Endothelial cell of umbilical vein (primary cell): ENCODE data around the gene RASGRF2. TPM values are rescaled to one million over a fixed set of nuclear protein-coding genes. Genes with fewer than 3 reads are reported as not detected.

Experiments used
- BruUV-seq: library from RNA; stranded (reverse); fragments of 400-500 nt; replicated peaks from 2 replicates; lab custom pipeline; 2021; lab: Mats Ljungman, UMichigan
- CTCF ChIA-PET: fragments of 300-600, 350-600 bp; sonication (Branson Sonifier 250); formaldehyde crosslinking; loops from one replicate; lab custom pipeline; 2021; ENCODE audit warnings: antibody characterized with exemption, inconsistent platforms; lab: Charles Lee
- POLR2A ChIA-PET: fragments of 300-600, 350-600 bp; sonication (Branson Sonifier 250); formaldehyde crosslinking; loops from one replicate; lab custom pipeline; 2021; ENCODE audit warnings: antibody characterized with exemption, inconsistent platforms; lab: Charles Lee
- DNase-seq: peaks from one replicate; pipeline ENCODE4 v3.0.0-alpha.2; 2011; ENCODE audit warnings: low read depth, low spot score
- FAIRE-seq: peaks from 2 replicates; lab custom pipeline; 2011; peaks lifted over from hg19 to GRCh38; lab: Jason Lieb, UNC
- H2AFZ ChIP-seq: 2 replicates; pipeline ENCODE4 v1.6.0; 2012; ENCODE audit warnings: low read depth, low read length, control low read depth, inconsistent platforms
- H3K27ac ChIP-seq: 2 replicates; pipeline ENCODE4 v1.5.1; 2011; ENCODE audit warnings: low read depth, mild to moderate bottlenecking, control low read depth, low read length, moderate library complexity; ENCODE audit not compliant: insufficient read depth
- H3K27me3 ChIP-seq, 2 experiments: 2 replicates each; pipeline versions ENCODE4 v1.6.0 to v1.6.1; 2011; ENCODE audit warnings: low read length in 2 of 2, mixed read lengths in 1 of 2; ENCODE audit not compliant: control insufficient read depth in 2 of 2, insufficient read depth in 2 of 2
- H3K36me3 ChIP-seq, 2 experiments: 2 replicates in 1 of 2; 3 replicates in 1 of 2; pipeline ENCODE4 v1.5.1; 2011; ENCODE audit warnings: low read length in 2 of 2, mild to moderate bottlenecking in 1 of 2, moderate library complexity in 1 of 2; ENCODE audit not compliant: control insufficient read depth in 2 of 2, insufficient read depth in 2 of 2; ENCODE audit errors: extremely low read depth in 1 of 2
- H3K4me1 ChIP-seq: 3 replicates; pipeline ENCODE4 v1.5.1; 2011; ENCODE audit warnings: mild to moderate bottlenecking, low read length; ENCODE audit not compliant: control insufficient read depth, insufficient read depth; ENCODE audit errors: extremely low read depth
- H3K4me2 ChIP-seq: 2 replicates; pipeline ENCODE4 v1.6.1; 2011; ENCODE audit warnings: low read length, control low read depth, mixed read lengths; ENCODE audit not compliant: insufficient read depth
- H3K4me3 ChIP-seq, 3 experiments: fragments of 200-600 bp in 1 of 3; sonication (generic), shearing (Covaris generic) in 1 of 3; replicated peaks in 1 of 3; 2 replicates each; pipeline ENCODE4 v1.5.1; 2011 to 2016; ENCODE audit warnings: control low read depth in 3 of 3, low read length in 3 of 3, mild to moderate bottlenecking in 2 of 3, inconsistent platforms in 1 of 3, low read depth in 1 of 3, moderate library complexity in 1 of 3; ENCODE audit not compliant: insufficient read depth in 1 of 3
- H3K79me2 ChIP-seq: 2 replicates; pipeline ENCODE4 v1.6.0; 2012; ENCODE audit warnings: low read length, inconsistent platforms; ENCODE audit not compliant: control insufficient read depth, insufficient read depth
- H3K9ac ChIP-seq: replicated peaks from 2 replicates; pipeline ENCODE3; 2011; ENCODE audit warnings: low read length, control low read depth; ENCODE audit not compliant: insufficient read depth; ENCODE audit errors: extremely low read depth
- H3K9me1 ChIP-seq: replicated peaks from 3 replicates; pipeline ENCODE4 v1.6.0; 2011; ENCODE audit warnings: mild to moderate bottlenecking, low read length; ENCODE audit not compliant: control insufficient read depth, insufficient read depth; ENCODE audit errors: extremely low read depth
- H3K9me3 ChIP-seq: replicated peaks from 2 replicates; pipeline ENCODE4 v1.5.1; 2012; ENCODE audit warnings: low read length, inconsistent platforms; ENCODE audit not compliant: control insufficient read depth, insufficient read depth
- H4K20me1 ChIP-seq: replicated peaks from 2 replicates; pipeline ENCODE3; 2011; ENCODE audit warnings: mild to moderate bottlenecking, low read length; ENCODE audit not compliant: control insufficient read depth, insufficient read depth; ENCODE audit errors: extremely low read depth
- CTCF ChIP-seq, 2 donors: IDR thresholded peaks; 1 replicate in 1 of 2; 2 replicates in 1 of 2; pipeline ENCODE4 v1.5.1; 2011; ENCODE audit warnings: low read length in 2 of 2, mild to moderate bottlenecking in 2 of 2, moderate library complexity in 2 of 2, control low read depth in 1 of 2, inconsistent platforms in 1 of 2, low read depth in 1 of 2; ENCODE audit not compliant: insufficient read depth in 1 of 2; ENCODE audit errors: extremely low read depth in 1 of 2
- EZH2 ChIP-seq: IDR thresholded peaks from 2 replicates; pipeline ENCODE4 v1.6.1; 2012; ENCODE audit warnings: borderline replicate concordance, low read depth, mild to moderate bottlenecking, moderate library complexity, low read length, inconsistent platforms; ENCODE audit not compliant: severe bottlenecking
- FOS ChIP-seq: IDR thresholded peaks from 2 replicates; pipeline ENCODE4 v1.6.1; 2011; ENCODE audit warnings: mild to moderate bottlenecking, low read length, moderate library complexity, borderline replicate concordance; ENCODE audit not compliant: insufficient read depth
- GATA2 ChIP-seq: IDR thresholded peaks from 2 replicates; pipeline ENCODE4 v1.7.0; 2011; ENCODE audit warnings: low read depth, mild to moderate bottlenecking, moderate library complexity, mixed read lengths, low read length; ENCODE audit not compliant: insufficient read length, insufficient read depth
- JUN ChIP-seq: IDR thresholded peaks from 2 replicates; pipeline ENCODE4 v1.6.1; 2011; ENCODE audit warnings: borderline replicate concordance, low read depth; ENCODE audit not compliant: insufficient read length, insufficient read depth
- MAX ChIP-seq: IDR thresholded peaks from 2 replicates; pipeline ENCODE4 v1.6.1; 2011; ENCODE audit not compliant: insufficient read depth, insufficient read length
- MYC ChIP-seq: IDR thresholded peaks from one replicate; pipeline ENCODE4 v1.6.1; 2011; ENCODE audit warnings: mild to moderate bottlenecking, low read depth, low read length
- POLR2A ChIP-seq: IDR thresholded peaks from 2 replicates; pipeline ENCODE4 v1.6.1; 2012; ENCODE audit warnings: low read depth, mild to moderate bottlenecking, control low read depth, low read length
- POLR2AphosphoS5 ChIP-seq: IDR thresholded peaks from 2 replicates; pipeline ENCODE4 v1.6.1; 2012; ENCODE audit warnings: low read depth, mild to moderate bottlenecking, control low read depth, low read length, moderate library complexity; ENCODE audit not compliant: insufficient read depth
- dilution Hi-C: fragments of 300-500 bp; cut with MboI; formaldehyde crosslinking; loops from one replicate; pipeline ENCODE4 v1.15.0; 2019; ENCODE audit warnings: low sequenced_read_pairs; ENCODE audit not compliant: extremely low pct_ligation_motif_present
- intact Hi-C: fragments of 100-400 bp; cut with micrococcal nuclease; formaldehyde crosslinking; loops from one replicate; pipeline ENCODE4 v1.10.0; 2022
- polyA plus RNA-seq, 4 experiments: library from polyadenylated mRNA; depleted of rRNA in 3 of 4; stranded (reverse) in 3 of 4; unstranded in 1 of 4; fragments of >200 nt; gene quantifications; 2 replicates each; pipeline versions ENCODE4 v1.2.1 to v1.2.3, GENCODE V29; 2011 to 2012; ENCODE audit warnings: missing spikeins in 1 of 4
- total RNA-seq: library from RNA; stranded (reverse); gene quantifications from 2 replicates; pipeline ENCODE4 v1.2.3, GENCODE V29; 2021

Gene RASGRF2
- total and polyA plus RNA-seq, 2 donors (not counting 3 experiments of a cell fraction or from before 2014, with no cell fraction given): 0.41 to 4.0 TPM

GRCh38 chr5:81007637-81008027 lies 47.5 kb downstream of the RASGRF2 start:
- intact Hi-C loops: no loop called here
- ChIA-PET CTCF (interaction anchor here (0.6 kb wide), 1 partner anchor 36 kb away, joined by 3 read pairs; no protein-coding TSS in a partner anchor), POLR2A (no interaction called here)
- FAIRE-seq: no peak
- H3K9me3 ChIP-seq: no peaks in the 10 kb centered on the region
- H3K9ac ChIP-seq: no peak overlapping the region
- no peaks in the 10 kb centered on the region for H3K4me1 ChIP-seq
- no peak for DNase-seq
- TF ChIP-seq FOS (no peak), POLR2AphosphoS5 (no peak), MYC (no peak), JUN (no peak), GATA2 (no peak), CTCF (IDR thresholded peaks at IDR 0.05; ENCODE audit: extremely low read depth in 1 of 2, insufficient read depth in 1 of 2, low read depth in 1 of 2, low read length in 2 of 2) (no peak), EZH2 (no peak), POLR2A (no peak), MAX (no peak)
- H3K79me2 ChIP-seq: no peaks in the 10 kb centered on the region
- H4K20me1 ChIP-seq: no peaks in the 10 kb centered on the region
- H2AFZ ChIP-seq: no peak overlapping the region
- BruUV-seq: no TSS peak
- H3K4me3 ChIP-seq: no peak overlapping the region
- no peaks in the 10 kb centered on the region for H3K36me3 ChIP-seq
- H3K27me3 ChIP-seq: peaks cover 0 to 3% of the 10 kb centered on the region in 2 experiments
- H3K9me1 ChIP-seq: no peaks in the 10 kb centered on the region
- dilution Hi-C loops: loop anchor here (25.0 kb wide), 1 partner anchor 195 kb away; no protein-coding TSS in a partner anchor
- H3K4me2 ChIP-seq: no peak overlapping the region
- no peak overlapping the region for H3K27ac ChIP-seq
